Endothelial cell of umbilical vein (primary cell): ENCODE measurements around the gene SIGMAR1. TPM values are rescaled to one million over a fixed set of nuclear protein-coding genes. Genes with fewer than 3 reads are reported as not detected.

Source experiments
- BruUV-seq: library from RNA; stranded (reverse); fragments of 400-500 nt; replicated peaks from 2 replicates; lab custom pipeline; 2021; lab: Mats Ljungman, UMichigan
- CTCF ChIA-PET: fragments of 300-600, 350-600 bp; sonication (Branson Sonifier 250); formaldehyde crosslinking; loops from one replicate; lab custom pipeline; 2021; ENCODE audit warnings: antibody characterized with exemption, inconsistent platforms; lab: Charles Lee
- POLR2A ChIA-PET: fragments of 300-600, 350-600 bp; sonication (Branson Sonifier 250); formaldehyde crosslinking; loops from one replicate; lab custom pipeline; 2021; ENCODE audit warnings: antibody characterized with exemption, inconsistent platforms; lab: Charles Lee
- DNase-seq: peaks from one replicate; pipeline ENCODE4 v3.0.0-alpha.2; 2011; ENCODE audit warnings: low read depth, low spot score
- FAIRE-seq: peaks from 2 replicates; lab custom pipeline; 2011; peaks lifted over from hg19 to GRCh38; lab: Jason Lieb, UNC
- H2AFZ ChIP-seq: 2 replicates; pipeline ENCODE4 v1.6.0; 2012; ENCODE audit warnings: low read depth, low read length, control low read depth, inconsistent platforms
- H3K27ac ChIP-seq: 2 replicates; pipeline ENCODE4 v1.5.1; 2011; ENCODE audit warnings: low read depth, mild to moderate bottlenecking, control low read depth, low read length, moderate library complexity; ENCODE audit not compliant: insufficient read depth
- H3K27me3 ChIP-seq, 2 experiments: 2 replicates each; pipeline versions ENCODE4 v1.6.0 to v1.6.1; 2011; ENCODE audit warnings: low read length in 2 of 2, mixed read lengths in 1 of 2; ENCODE audit not compliant: control insufficient read depth in 2 of 2, insufficient read depth in 2 of 2
- H3K36me3 ChIP-seq, 2 experiments: 2 replicates in 1 of 2; 3 replicates in 1 of 2; pipeline ENCODE4 v1.5.1; 2011; ENCODE audit warnings: low read length in 2 of 2, mild to moderate bottlenecking in 1 of 2, moderate library complexity in 1 of 2; ENCODE audit not compliant: control insufficient read depth in 2 of 2, insufficient read depth in 2 of 2; ENCODE audit errors: extremely low read depth in 1 of 2
- H3K4me1 ChIP-seq: 3 replicates; pipeline ENCODE4 v1.5.1; 2011; ENCODE audit warnings: mild to moderate bottlenecking, low read length; ENCODE audit not compliant: control insufficient read depth, insufficient read depth; ENCODE audit errors: extremely low read depth
- H3K4me2 ChIP-seq: 2 replicates; pipeline ENCODE4 v1.6.1; 2011; ENCODE audit warnings: low read length, control low read depth, mixed read lengths; ENCODE audit not compliant: insufficient read depth
- H3K4me3 ChIP-seq, 3 experiments: fragments of 200-600 bp in 1 of 3; sonication (generic), shearing (Covaris generic) in 1 of 3; replicated peaks in 1 of 3; 2 replicates each; pipeline ENCODE4 v1.5.1; 2011 to 2016; ENCODE audit warnings: control low read depth in 3 of 3, low read length in 3 of 3, mild to moderate bottlenecking in 2 of 3, inconsistent platforms in 1 of 3, low read depth in 1 of 3, moderate library complexity in 1 of 3; ENCODE audit not compliant: insufficient read depth in 1 of 3
- H3K79me2 ChIP-seq: 2 replicates; pipeline ENCODE4 v1.6.0; 2012; ENCODE audit warnings: low read length, inconsistent platforms; ENCODE audit not compliant: control insufficient read depth, insufficient read depth
- H3K9ac ChIP-seq: replicated peaks from 2 replicates; pipeline ENCODE3; 2011; ENCODE audit warnings: low read length, control low read depth; ENCODE audit not compliant: insufficient read depth; ENCODE audit errors: extremely low read depth
- H3K9me1 ChIP-seq: replicated peaks from 3 replicates; pipeline ENCODE4 v1.6.0; 2011; ENCODE audit warnings: mild to moderate bottlenecking, low read length; ENCODE audit not compliant: control insufficient read depth, insufficient read depth; ENCODE audit errors: extremely low read depth
- H3K9me3 ChIP-seq: replicated peaks from 2 replicates; pipeline ENCODE4 v1.5.1; 2012; ENCODE audit warnings: low read length, inconsistent platforms; ENCODE audit not compliant: control insufficient read depth, insufficient read depth
- H4K20me1 ChIP-seq: replicated peaks from 2 replicates; pipeline ENCODE3; 2011; ENCODE audit warnings: mild to moderate bottlenecking, low read length; ENCODE audit not compliant: control insufficient read depth, insufficient read depth; ENCODE audit errors: extremely low read depth
- CTCF ChIP-seq, 2 donors: IDR thresholded peaks; 1 replicate in 1 of 2; 2 replicates in 1 of 2; pipeline ENCODE4 v1.5.1; 2011; ENCODE audit warnings: low read length in 2 of 2, mild to moderate bottlenecking in 2 of 2, moderate library complexity in 2 of 2, control low read depth in 1 of 2, inconsistent platforms in 1 of 2, low read depth in 1 of 2; ENCODE audit not compliant: insufficient read depth in 1 of 2; ENCODE audit errors: extremely low read depth in 1 of 2
- EZH2 ChIP-seq: IDR thresholded peaks from 2 replicates; pipeline ENCODE4 v1.6.1; 2012; ENCODE audit warnings: borderline replicate concordance, low read depth, mild to moderate bottlenecking, moderate library complexity, low read length, inconsistent platforms; ENCODE audit not compliant: severe bottlenecking
- FOS ChIP-seq: IDR thresholded peaks from 2 replicates; pipeline ENCODE4 v1.6.1; 2011; ENCODE audit warnings: mild to moderate bottlenecking, low read length, moderate library complexity, borderline replicate concordance; ENCODE audit not compliant: insufficient read depth
- GATA2 ChIP-seq: IDR thresholded peaks from 2 replicates; pipeline ENCODE4 v1.7.0; 2011; ENCODE audit warnings: low read depth, mild to moderate bottlenecking, moderate library complexity, mixed read lengths, low read length; ENCODE audit not compliant: insufficient read length, insufficient read depth
- JUN ChIP-seq: IDR thresholded peaks from 2 replicates; pipeline ENCODE4 v1.6.1; 2011; ENCODE audit warnings: borderline replicate concordance, low read depth; ENCODE audit not compliant: insufficient read length, insufficient read depth
- MAX ChIP-seq: IDR thresholded peaks from 2 replicates; pipeline ENCODE4 v1.6.1; 2011; ENCODE audit not compliant: insufficient read depth, insufficient read length
- MYC ChIP-seq: IDR thresholded peaks from one replicate; pipeline ENCODE4 v1.6.1; 2011; ENCODE audit warnings: mild to moderate bottlenecking, low read depth, low read length
- POLR2A ChIP-seq: IDR thresholded peaks from 2 replicates; pipeline ENCODE4 v1.6.1; 2012; ENCODE audit warnings: low read depth, mild to moderate bottlenecking, control low read depth, low read length
- POLR2AphosphoS5 ChIP-seq: IDR thresholded peaks from 2 replicates; pipeline ENCODE4 v1.6.1; 2012; ENCODE audit warnings: low read depth, mild to moderate bottlenecking, control low read depth, low read length, moderate library complexity; ENCODE audit not compliant: insufficient read depth
- dilution Hi-C: fragments of 300-500 bp; cut with MboI; formaldehyde crosslinking; loops from one replicate; pipeline ENCODE4 v1.15.0; 2019; ENCODE audit warnings: low sequenced_read_pairs; ENCODE audit not compliant: extremely low pct_ligation_motif_present
- intact Hi-C: fragments of 100-400 bp; cut with micrococcal nuclease; formaldehyde crosslinking; loops from one replicate; pipeline ENCODE4 v1.10.0; 2022
- polyA plus RNA-seq, 4 experiments: library from polyadenylated mRNA; depleted of rRNA in 3 of 4; stranded (reverse) in 3 of 4; unstranded in 1 of 4; fragments of >200 nt; gene quantifications; 2 replicates each; pipeline versions ENCODE4 v1.2.1 to v1.2.3, GENCODE V29; 2011 to 2012; ENCODE audit warnings: missing spikeins in 1 of 4
- total RNA-seq: library from RNA; stranded (reverse); gene quantifications from 2 replicates; pipeline ENCODE4 v1.2.3, GENCODE V29; 2021

SIGMAR1 gene
- total and polyA plus RNA-seq, 2 donors (not counting 3 experiments of a cell fraction or from before 2014, with no cell fraction given), result 78.4 to 81.2 TPM

- dilution Hi-C loops, result no loop called here
Observed at GRCh38 chr9:34654323-34655051, 16.9 kb upstream of the SIGMAR1 start.

More at GRCh38 chr9:34654323-34655051, 16.9 kb upstream of the SIGMAR1 start:
- H3K4me2 ChIP-seq, result no peak overlapping the region
- no peak overlapping the region for H2AFZ ChIP-seq
- H3K9me3 ChIP-seq, result no peaks in the 10 kb centered on the region
- CTCF ChIA-PET, result interaction anchor here (2.2 kb wide), 1 partner anchor 10 kb away, joined by 7 read pairs; no protein-coding TSS in a partner anchor
- intact Hi-C loops, result no loop called here
- H3K36me3 ChIP-seq, result peaks cover 0 to 2% of the 10 kb centered on the region in 2 experiments
- BruUV-seq, result no TSS peak
- no peak overlapping the region for H3K9ac ChIP-seq
- no peaks in the 10 kb centered on the region for H3K79me2 ChIP-seq
- H4K20me1 ChIP-seq, result no peaks in the 10 kb centered on the region
- DNase-seq (peak; percentile 36), FAIRE-seq (no peak)
- no peaks in the 10 kb centered on the region for H3K9me1 ChIP-seq
- TF ChIP-seq MAX (no peak), MYC (no peak), GATA2 (no peak), EZH2 (no peak), CTCF (IDR thresholded peaks at IDR 0.05; ENCODE audit: extremely low read depth in 1 of 2, insufficient read depth in 1 of 2, low read depth in 1 of 2, low read length in 2 of 2) (no peak), FOS (no peak), POLR2AphosphoS5 (no peak), POLR2A (no peak), JUN (no peak)
- H3K27me3 ChIP-seq, result no peaks in the 10 kb centered on the region
- POLR2A ChIA-PET, result interaction anchor here (0.6 kb wide), 1 partner anchor 1966 kb away, joined by 7 read pairs; no protein-coding TSS in a partner anchor
- no peak overlapping the region for H3K27ac ChIP-seq
- H3K4me3 ChIP-seq, result no peak overlapping the region
- H3K4me1 ChIP-seq, result peaks cover 23% of the 10 kb centered on the region
